ENCODE results near the gene CTNND1.
"Not testable (repeated sequence)": the region's sequence is repeated elsewhere in the genome, so short reads cannot be mapped to it uniquely, and the experiment has no call there.

The CTNND1 gene, protein sequence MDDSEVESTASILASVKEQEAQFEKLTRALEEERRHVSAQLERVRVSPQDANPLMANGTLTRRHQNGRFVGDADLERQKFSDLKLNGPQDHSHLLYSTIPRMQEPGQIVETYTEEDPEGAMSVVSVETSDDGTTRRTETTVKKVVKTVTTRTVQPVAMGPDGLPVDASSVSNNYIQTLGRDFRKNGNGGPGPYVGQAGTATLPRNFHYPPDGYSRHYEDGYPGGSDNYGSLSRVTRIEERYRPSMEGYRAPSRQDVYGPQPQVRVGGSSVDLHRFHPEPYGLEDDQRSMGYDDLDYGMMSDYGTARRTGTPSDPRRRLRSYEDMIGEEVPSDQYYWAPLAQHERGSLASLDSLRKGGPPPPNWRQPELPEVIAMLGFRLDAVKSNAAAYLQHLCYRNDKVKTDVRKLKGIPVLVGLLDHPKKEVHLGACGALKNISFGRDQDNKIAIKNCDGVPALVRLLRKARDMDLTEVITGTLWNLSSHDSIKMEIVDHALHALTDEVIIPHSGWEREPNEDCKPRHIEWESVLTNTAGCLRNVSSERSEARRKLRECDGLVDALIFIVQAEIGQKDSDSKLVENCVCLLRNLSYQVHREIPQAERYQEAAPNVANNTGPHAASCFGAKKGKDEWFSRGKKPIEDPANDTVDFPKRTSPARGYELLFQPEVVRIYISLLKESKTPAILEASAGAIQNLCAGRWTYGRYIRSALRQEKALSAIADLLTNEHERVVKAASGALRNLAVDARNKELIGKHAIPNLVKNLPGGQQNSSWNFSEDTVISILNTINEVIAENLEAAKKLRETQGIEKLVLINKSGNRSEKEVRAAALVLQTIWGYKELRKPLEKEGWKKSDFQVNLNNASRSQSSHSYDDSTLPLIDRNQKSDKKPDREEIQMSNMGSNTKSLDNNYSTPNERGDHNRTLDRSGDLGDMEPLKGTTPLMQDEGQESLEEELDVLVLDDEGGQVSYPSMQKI

DNA sequence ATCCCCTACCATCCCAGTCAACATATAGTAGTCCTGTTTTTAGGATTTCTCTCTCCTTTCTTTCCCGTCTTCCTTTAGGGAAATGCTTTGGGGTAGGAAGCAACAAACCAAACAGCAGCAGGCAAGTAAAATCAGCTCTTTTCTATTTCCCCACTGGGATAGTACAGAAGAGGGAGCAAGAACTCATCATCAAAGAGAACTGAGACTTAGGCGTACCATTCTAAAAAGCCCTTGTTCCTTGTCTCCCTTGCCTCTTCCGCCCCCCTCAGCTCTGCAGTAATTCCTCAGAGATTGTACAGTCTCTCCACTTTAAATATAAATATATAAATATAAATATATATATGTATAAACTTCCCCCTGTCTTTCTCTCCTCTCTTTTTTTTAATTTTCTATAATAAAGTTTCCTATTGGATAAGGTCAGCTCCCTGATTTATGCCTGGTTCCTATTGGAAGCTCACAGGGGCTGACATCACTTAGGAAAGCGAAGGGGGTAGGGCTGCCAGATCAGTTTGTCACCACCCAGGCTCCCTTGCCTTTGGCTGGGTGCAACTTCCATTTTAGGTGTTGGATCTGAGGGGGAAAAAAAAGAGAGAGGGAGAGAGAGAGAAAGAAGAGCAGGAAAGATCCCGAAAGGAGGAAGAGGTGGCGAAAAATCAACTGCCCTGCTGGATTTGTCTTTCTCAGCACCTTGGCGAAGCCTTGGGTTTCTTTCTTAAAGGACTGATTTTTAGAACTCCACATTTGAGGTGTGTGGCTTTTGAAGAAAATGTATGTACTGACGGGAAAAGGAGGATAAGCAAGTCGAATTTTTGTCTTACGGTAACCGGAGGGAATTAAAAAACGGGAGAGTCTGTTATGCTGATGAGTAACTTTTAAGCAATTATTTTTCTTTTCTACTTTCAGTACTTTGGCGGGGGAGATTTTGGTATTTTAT is at the start of gene CTNND1:
TSS of gene CTNND1 (plus strand) at position 502 of the 934 bp plus-strand sequence. CDS start 29,677 bp downstream, outside the sequence.
- no peak for TF ChIP-seq ZFX (IDR thresholded peaks at IDR 0.05; ENCODE audit: borderline replicate concordance)
- TF ChIP-seq, protein P1, sequence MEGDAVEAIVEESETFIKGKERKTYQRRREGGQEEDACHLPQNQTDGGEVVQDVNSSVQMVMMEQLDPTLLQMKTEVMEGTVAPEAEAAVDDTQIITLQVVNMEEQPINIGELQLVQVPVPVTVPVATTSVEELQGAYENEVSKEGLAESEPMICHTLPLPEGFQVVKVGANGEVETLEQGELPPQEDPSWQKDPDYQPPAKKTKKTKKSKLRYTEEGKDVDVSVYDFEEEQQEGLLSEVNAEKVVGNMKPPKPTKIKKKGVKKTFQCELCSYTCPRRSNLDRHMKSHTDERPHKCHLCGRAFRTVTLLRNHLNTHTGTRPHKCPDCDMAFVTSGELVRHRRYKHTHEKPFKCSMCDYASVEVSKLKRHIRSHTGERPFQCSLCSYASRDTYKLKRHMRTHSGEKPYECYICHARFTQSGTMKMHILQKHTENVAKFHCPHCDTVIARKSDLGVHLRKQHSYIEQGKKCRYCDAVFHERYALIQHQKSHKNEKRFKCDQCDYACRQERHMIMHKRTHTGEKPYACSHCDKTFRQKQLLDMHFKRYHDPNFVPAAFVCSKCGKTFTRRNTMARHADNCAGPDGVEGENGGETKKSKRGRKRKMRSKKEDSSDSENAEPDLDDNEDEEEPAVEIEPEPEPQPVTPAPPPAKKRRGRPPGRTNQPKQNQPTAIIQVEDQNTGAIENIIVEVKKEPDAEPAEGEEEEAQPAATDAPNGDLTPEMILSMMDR (IDR thresholded peaks at IDR 0.05) = no peak
- H3K27ac ChIP-seq = peak within 1 kb of the TSS; percentile 92

DNA sequence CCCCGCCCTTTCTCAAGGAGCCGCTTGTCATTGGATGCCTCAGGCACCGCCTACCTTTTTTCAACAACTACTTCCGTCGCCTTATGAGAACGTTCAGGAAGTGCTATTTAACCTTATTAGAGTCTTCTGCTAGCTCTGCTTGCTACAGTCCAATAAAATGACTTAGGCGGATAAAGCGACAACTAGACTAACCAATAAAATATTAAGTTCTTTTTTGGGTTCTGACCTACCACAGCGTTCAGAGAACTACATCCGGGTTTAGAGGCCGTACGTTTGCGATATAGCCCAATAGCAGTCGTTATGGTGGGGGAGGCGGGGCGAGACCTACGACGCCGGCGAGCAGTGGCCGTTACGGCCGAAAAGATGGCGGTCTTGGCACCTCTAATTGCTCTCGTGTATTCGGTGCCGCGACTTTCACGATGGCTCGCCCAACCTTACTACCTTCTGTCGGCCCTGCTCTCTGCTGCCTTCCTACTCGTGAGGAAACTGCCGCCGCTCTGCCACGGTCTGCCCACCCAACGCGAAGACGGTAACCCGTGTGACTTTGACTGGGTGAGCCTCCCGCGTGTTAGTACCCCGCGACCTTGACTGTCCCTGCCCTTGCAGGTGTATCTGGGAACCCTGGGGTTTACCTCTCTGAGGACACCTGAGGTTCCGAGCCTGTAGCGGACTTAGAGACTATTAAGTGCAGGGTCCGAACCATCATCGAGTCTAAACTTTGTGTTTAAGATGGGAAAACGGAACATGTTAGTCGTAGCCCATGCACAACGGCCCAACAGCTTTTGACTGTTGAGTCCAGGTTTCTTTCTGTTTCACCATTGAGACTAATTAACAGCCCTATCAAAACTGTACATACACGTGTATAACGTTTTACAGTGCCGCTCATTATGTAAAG is 49.1 kb upstream of the CTNND1 start, which contains the start of gene TMX2:
TSS of gene TMX2 (plus strand) at position 338 of the 895 bp plus-strand sequence. CDS start at position 364, 26 bp downstream.
- TF ChIP-seq, protein P1 (IDR thresholded peaks at IDR 0.05) = no peak
- TF ChIP-seq ZFX (IDR thresholded peaks at IDR 0.05; ENCODE audit: borderline replicate concordance) = no peak

DNA sequence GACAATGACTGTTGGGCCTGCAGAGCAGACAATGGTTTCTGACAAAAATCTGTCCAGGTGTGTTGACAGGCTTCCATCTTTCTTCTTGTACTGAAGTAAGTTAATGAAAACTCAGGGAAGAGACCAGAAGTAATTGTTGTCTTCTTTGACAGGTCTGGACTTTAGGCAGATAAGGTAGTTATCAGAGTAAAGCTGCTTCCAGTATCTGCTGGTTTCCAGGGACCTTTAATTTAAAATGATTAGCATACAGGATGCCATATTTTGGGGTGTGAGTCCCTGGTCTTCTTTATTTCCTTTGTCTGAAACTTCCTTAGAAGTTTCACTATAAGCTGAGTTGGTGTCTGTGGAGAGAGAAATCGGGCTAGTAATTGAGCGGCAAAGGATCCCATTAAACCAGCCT is 47.8 kb upstream of the CTNND1 start:
- H3K27ac ChIP-seq = peak overlapping the region; percentile 94; the same call in 1 of the 2 replicates
- no peak for TF ChIP-seq ZFX (IDR thresholded peaks at IDR 0.05; ENCODE audit: borderline replicate concordance)
- TF ChIP-seq, protein P1 (IDR thresholded peaks at IDR 0.05) = no peak

More for the DNA sequence above, 49.1 kb upstream of the CTNND1 start, which contains the start of gene TMX2:
- H3K27ac ChIP-seq = peak within 1 kb of the TSS; percentile 94

DNA sequence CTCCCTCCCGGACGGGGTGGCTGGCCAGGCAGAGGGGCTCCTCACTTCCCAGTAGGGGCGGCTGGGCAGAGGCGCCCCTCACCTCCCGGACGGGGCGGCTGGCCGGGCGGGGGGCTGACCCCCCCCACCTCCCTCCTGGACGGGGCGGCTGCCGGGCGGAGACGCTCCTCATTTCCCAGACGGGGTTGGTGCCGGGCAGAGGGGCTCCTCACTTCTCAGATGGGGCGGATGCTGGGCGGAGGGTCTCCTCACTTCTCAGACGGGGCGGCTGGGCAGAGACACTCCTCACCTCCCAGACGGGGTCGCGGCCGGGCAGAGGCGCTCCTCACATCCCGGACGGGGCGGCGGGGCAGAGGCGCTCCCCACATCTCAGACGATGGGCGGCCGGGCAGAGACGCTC is 44.9 kb upstream of the CTNND1 start:
- not testable (repeated sequence) for H3K27ac ChIP-seq

DNA sequence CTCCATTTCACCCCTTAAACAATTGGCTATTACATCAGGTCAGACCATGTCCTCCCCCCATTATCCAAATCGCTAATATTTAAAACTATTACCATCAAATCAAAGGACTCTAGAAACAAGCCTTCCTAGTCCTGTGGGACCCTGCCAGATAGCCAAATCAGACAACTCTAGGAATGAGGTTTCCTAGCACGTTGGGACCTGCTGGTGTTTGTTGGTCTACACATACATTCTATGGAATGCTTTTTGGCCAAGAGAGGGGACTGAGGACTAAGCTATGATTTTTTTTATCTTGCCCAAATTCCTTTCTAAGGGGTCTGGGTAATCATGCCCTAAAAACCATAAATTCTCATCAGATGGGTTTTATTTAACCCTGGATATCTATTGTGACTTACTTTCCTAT is 34.4 kb upstream of the CTNND1 start:
- H3K27ac ChIP-seq = no peak overlapping the region
- TF ChIP-seq ZFX (IDR thresholded peaks at IDR 0.05; ENCODE audit: borderline replicate concordance) = no peak
- TF ChIP-seq, protein P1 (IDR thresholded peaks at IDR 0.05) = no peak

DNA sequence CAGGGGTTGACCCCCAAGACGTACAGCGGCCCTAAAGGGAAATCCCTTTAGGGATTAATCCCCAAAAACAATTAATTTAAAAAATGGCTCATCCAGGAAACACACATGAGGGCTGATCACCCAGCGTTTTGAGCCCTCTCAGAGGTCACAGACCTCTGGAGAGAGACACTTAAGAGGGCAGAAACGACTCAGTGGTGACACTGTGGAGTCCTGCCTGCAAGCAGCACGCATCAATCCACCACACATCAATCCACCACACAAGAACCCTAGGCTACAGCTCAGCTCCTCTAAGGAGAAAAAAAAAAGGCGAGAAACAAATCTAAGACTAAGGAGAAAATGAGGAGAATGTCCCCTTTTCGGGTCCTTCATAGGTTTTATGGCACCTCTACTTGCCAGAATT is 32.8 kb upstream of the CTNND1 start:
- TF ChIP-seq, protein P1 (IDR thresholded peaks at IDR 0.05) = no peak
- TF ChIP-seq ZFX (IDR thresholded peaks at IDR 0.05; ENCODE audit: borderline replicate concordance) = no peak
- H3K27ac ChIP-seq = no peak overlapping the region
